Astrocyte of the spinal cord (primary cell): Measurements from ENCODE around the gene HOXA9.

ENCODE experiments used
- DNase-seq: peaks from one replicate; pipeline ENCODE4 v3.0.0; 2011; ENCODE audit warnings: low read depth, low spot score
- H3K4me3 ChIP-seq: 2 replicates; pipeline ENCODE4 v1.5.1; 2011; ENCODE audit warnings: low read depth, mild to moderate bottlenecking, low read length, moderate library complexity
- CTCF ChIP-seq: IDR thresholded peaks from 2 replicates; pipeline ENCODE4 v1.5.1; 2012; ENCODE audit warnings: low read depth, mild to moderate bottlenecking, low read length, inconsistent platforms
- in situ Hi-C: cut with HindIII; loops from 2 replicates; pipeline ENCODE4 v1.10.0; 2017; ENCODE audit warnings: low sequenced_read_pairs

The HOXA9 gene

GRCh38 chr7:27129729-27130539, 35.4 kb downstream of the HOXA9 start:
- in situ Hi-C loops: loop anchor here (10.0 kb wide), 1 partner anchor 275 kb away; no protein-coding TSS in a partner anchor
- H3K4me3 ChIP-seq: peak overlapping the region; percentile 53
- TF ChIP-seq CTCF: no peak
- no peak for DNase-seq

GRCh38 chr7:27128776-27129728, 36.3 kb downstream of the HOXA9 start:
- peak overlapping the region; percentile 53 for H3K4me3 ChIP-seq
- DNase-seq: no peak
- TF ChIP-seq CTCF: no peak
- in situ Hi-C loops: loop anchor here (10.0 kb wide), 1 partner anchor 274 kb away; no protein-coding TSS in a partner anchor

GRCh38 chr7:27128034-27128433, 37.3 kb downstream of the HOXA9 start:
- peak; percentile 76 for DNase-seq
- in situ Hi-C loops: loop anchor here (10.0 kb wide), 1 partner anchor 273 kb away; no protein-coding TSS in a partner anchor

GRCh38 chr7:27126596-27127327, 38.6 kb downstream of the HOXA9 start:
- no peak overlapping the region for H3K4me3 ChIP-seq
- no peak for DNase-seq
- in situ Hi-C loops: loop anchor here (10.0 kb wide), 1 partner anchor 272 kb away; no protein-coding TSS in a partner anchor
- no peak for TF ChIP-seq CTCF

More at GRCh38 chr7:27128034-27128433, 37.3 kb downstream of the HOXA9 start:
- no peak overlapping the region for H3K4me3 ChIP-seq
- TF ChIP-seq CTCF: no peak

- in situ Hi-C loops: loop anchor here (10.0 kb wide), 1 partner anchor 271 kb away; no protein-coding TSS in a partner anchor
- H3K4me3 ChIP-seq: no peak overlapping the region
- no peak for DNase-seq
- no peak for TF ChIP-seq CTCF
Observed at GRCh38 chr7:27125986-27126394, 39.3 kb downstream of the HOXA9 start.
